ENCODE results near the gene PDPR.
"Not testable (repeated sequence)": the region's sequence is repeated elsewhere in the genome, so short reads cannot be mapped to it uniquely, and the experiment has no call there.

GRCh38 chr16:70173212-70173837 lies 59.2 kb downstream of the PDPR start, which contains the start of gene CLEC18C:
- TF ChIP-seq CTCF (IDR thresholded peaks at IDR 0.05 in 4 of 5, conservative IDR thresholded peaks at IDR 0.05 in 1 of 5); POLR2A (IDR thresholded peaks at IDR 0.05): not testable (repeated sequence)
